Neural crest cell (in vitro differentiated cells): ENCODE data around the gene P4HA1. TPM values are rescaled to one million over a fixed set of nuclear protein-coding genes. Genes with fewer than 3 reads are reported as not detected.

Source experiments
- DNase-seq: peaks from one replicate; pipeline ENCODE4 v3.0.0; 2021; ENCODE audit warnings: low read depth, mixed read lengths, low spot score
- H3K27ac Mint-ChIP-seq: one replicate; pipeline ENCODE4 v1.8.0; 2021; ENCODE audit warnings: mild to moderate bottlenecking, mixed read lengths; ENCODE audit not compliant: unreplicated experiment
- H3K27me3 Mint-ChIP-seq: 2 replicates; pipeline ENCODE4 v1.8.0; 2021; ENCODE audit warnings: low read depth, mild to moderate bottlenecking, mixed read lengths
- H3K36me3 Mint-ChIP-seq: 2 replicates; pipeline ENCODE4 v1.8.0; 2021; ENCODE audit warnings: low read depth, mild to moderate bottlenecking, mixed read lengths
- H3K4me1 Mint-ChIP-seq: 2 replicates; pipeline ENCODE4 v1.8.0; 2021; ENCODE audit warnings: mixed read lengths
- H3K4me3 Mint-ChIP-seq: one replicate; pipeline ENCODE4 v1.8.0; 2021; ENCODE audit warnings: mild to moderate bottlenecking, mixed read lengths
- H3K9me3 Mint-ChIP-seq: 2 replicates; pipeline ENCODE4 v1.8.0; 2021; ENCODE audit warnings: mixed read lengths
- total RNA-seq: library from RNA; stranded (reverse); gene quantifications from 2 replicates; pipeline ENCODE4 v1.2.1, GENCODE V29; 2021
- TF ChIP-seq, protein P1 (sequence below): fragments of 200-600 bp; sonication (generic); conservative IDR thresholded peaks from 2 replicates; pipeline ENCODE4 v1.5.0; 2021; ENCODE audit warnings: antibody characterized with exemption, mild to moderate bottlenecking

The P4HA1 gene
- total RNA-seq, 1 donor from 2014 or later: 32.2 TPM

DNA sequence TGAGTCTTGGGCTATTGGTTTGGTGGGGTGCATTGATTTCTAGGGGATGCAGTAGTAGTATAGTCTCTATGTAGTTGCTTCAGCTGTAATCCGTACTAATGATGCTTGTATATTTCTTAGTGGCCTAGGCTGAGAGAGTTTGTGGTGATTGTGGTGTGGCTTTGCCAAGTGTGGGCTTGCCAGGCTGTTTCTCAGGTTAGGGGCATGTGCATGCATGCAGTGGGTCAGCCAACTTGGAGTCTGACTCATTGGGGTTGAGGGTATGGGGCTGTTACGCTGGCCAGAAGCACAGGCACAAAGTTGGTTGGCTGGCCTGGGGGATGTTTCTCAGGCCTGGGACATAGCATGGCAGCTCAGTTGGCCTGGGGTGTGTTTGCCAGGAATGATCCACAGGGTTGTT, 116.3 kb downstream of the P4HA1 start:
- Mint-ChIP-seq H3K4me3 (no peak overlapping the region), H3K9me3 (peaks cover 25% of the 10 kb centered on the region), H3K27ac (no peak overlapping the region), H3K4me1 (no peaks in the 10 kb centered on the region), H3K36me3 (peaks cover 25% of the 10 kb centered on the region), H3K27me3 (no peaks in the 10 kb centered on the region)
- DNase-seq: no peak
- TF ChIP-seq, protein P1, sequence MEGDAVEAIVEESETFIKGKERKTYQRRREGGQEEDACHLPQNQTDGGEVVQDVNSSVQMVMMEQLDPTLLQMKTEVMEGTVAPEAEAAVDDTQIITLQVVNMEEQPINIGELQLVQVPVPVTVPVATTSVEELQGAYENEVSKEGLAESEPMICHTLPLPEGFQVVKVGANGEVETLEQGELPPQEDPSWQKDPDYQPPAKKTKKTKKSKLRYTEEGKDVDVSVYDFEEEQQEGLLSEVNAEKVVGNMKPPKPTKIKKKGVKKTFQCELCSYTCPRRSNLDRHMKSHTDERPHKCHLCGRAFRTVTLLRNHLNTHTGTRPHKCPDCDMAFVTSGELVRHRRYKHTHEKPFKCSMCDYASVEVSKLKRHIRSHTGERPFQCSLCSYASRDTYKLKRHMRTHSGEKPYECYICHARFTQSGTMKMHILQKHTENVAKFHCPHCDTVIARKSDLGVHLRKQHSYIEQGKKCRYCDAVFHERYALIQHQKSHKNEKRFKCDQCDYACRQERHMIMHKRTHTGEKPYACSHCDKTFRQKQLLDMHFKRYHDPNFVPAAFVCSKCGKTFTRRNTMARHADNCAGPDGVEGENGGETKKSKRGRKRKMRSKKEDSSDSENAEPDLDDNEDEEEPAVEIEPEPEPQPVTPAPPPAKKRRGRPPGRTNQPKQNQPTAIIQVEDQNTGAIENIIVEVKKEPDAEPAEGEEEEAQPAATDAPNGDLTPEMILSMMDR: no peak

DNA sequence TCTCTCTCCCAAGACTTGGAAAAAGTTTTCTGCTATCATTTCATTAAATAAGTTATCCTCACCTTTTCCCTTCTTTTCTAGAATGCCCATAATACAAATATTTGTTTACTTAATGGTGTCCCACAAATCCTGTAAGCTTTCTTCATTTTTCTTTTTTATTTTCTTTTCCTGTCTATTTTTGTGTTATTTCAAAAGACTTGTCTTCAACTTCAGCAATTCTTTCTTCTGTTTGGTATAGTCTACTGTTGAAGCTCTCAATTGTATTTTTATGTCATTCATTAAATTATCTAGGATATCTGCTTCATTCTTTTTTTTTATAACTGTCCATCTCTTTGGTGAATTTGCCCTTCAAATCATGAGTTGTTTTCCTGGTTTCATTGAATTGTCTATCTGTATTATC, 117.0 kb downstream of the P4HA1 start:
- Mint-ChIP-seq H3K4me1 (no peaks in the 10 kb centered on the region), H3K27me3 (no peaks in the 10 kb centered on the region)

DNA sequence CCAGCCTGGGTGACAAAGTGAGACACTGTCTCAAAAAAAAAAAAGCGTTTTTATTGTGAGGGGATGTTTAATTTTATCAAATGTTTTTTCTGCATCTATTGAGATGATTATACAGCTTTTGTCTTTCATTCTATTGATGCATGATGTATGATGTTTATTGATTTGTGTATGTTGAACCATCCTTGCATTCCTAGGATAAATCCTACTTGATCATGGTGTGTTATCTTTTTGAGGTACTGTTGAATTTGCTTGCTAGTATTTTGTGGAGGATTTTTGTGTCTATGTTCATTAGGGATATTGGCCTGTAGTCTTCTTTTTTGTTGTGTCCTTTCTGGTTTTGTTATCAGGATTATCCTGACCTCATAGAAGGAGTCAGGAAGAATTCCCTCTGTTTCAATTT, 119.8 kb downstream of the P4HA1 start:
- H3K9me3 Mint-ChIP-seq: peaks cover 32% of the 10 kb centered on the region
- no peak for DNase-seq
- H3K36me3 Mint-ChIP-seq: peaks cover 21% of the 10 kb centered on the region
- H3K27me3 Mint-ChIP-seq: no peaks in the 10 kb centered on the region
- TF ChIP-seq, protein P1: no peak
- no peak overlapping the region for H3K27ac Mint-ChIP-seq
- no peaks in the 10 kb centered on the region for H3K4me1 Mint-ChIP-seq
- no peak overlapping the region for H3K4me3 Mint-ChIP-seq

More for the DNA sequence above, 117.0 kb downstream of the P4HA1 start:
- H3K27ac Mint-ChIP-seq: no peak overlapping the region
- TF ChIP-seq, protein P1: no peak
- no peak for DNase-seq
- peaks cover 27% of the 10 kb centered on the region for H3K9me3 Mint-ChIP-seq
- peaks cover 25% of the 10 kb centered on the region for H3K36me3 Mint-ChIP-seq
- no peak overlapping the region for H3K4me3 Mint-ChIP-seq

Other genes starting within 250 kb of the P4HA1 start
- gene OIT3, start 203.1 kb downstream of the P4HA1 start, total RNA-seq: 0.09 TPM in 1 of 2 replicates, not detected in the other
- not detected in 2 replicates for gene PLA2G12B, start 142.1 kb downstream of the P4HA1 start, total RNA-seq
- 3.4 and 4.6 TPM in 2 replicates for gene NUDT13, start 13.6 kb upstream of the P4HA1 start, total RNA-seq
- 29.1 and 29.3 TPM in 2 replicates for gene ECD, start 71.1 kb upstream of the P4HA1 start, total RNA-seq
- 26.8 and 27.2 TPM in 2 replicates for gene FAM149B1, start 71.3 kb upstream of the P4HA1 start, total RNA-seq
- gene DNAJC9, start 150.4 kb upstream of the P4HA1 start, total RNA-seq: 73.9 and 74.8 TPM in 2 replicates
- 105 and 106 TPM in 2 replicates for gene MRPS16, start 155.8 kb upstream of the P4HA1 start, total RNA-seq